ENCODE data around the gene TIMM8B.
"Not testable (repeated sequence)": the region's sequence is repeated elsewhere in the genome, so short reads cannot be mapped to it uniquely, and the experiment has no call there.

The TIMM8B gene

GRCh38 chr11:112086422-112087191 lies at the start of gene TIMM8B, which contains the start of gene SDHD:
TSS of gene TIMM8B (minus strand) at chr11:112086756. CDS start at chr11:112086723, 33 bp downstream.
TSS of gene SDHD (plus strand) at chr11:112086873. CDS start at chr11:112086908, 35 bp downstream.
- DNase-seq = peak; percentile 80

GRCh38 chr11:112134473-112134872 lies 47.9 kb upstream of the TIMM8B start:
- DNase-seq = no peak

GRCh38 chr11:112132737-112133136 lies 46.2 kb upstream of the TIMM8B start:
- DNase-seq = no peak

GRCh38 chr11:112129656-112130055 lies 43.1 kb upstream of the TIMM8B start:
- DNase-seq = no peak

- peak; percentile 18 for DNase-seq
Observed at GRCh38 chr11:112128483-112129121, 42.0 kb upstream of the TIMM8B start.

GRCh38 chr11:112127056-112127455 lies 40.5 kb upstream of the TIMM8B start:
- DNase-seq = no peak

GRCh38 chr11:112123129-112123528 lies 36.6 kb upstream of the TIMM8B start:
- no peak for DNase-seq

GRCh38 chr11:112121981-112122615 lies 35.5 kb upstream of the TIMM8B start:
- no peak for DNase-seq

GRCh38 chr11:112118176-112118575 lies 31.6 kb upstream of the TIMM8B start:
- DNase-seq = no peak

GRCh38 chr11:112115386-112115785 lies 28.8 kb upstream of the TIMM8B start:
- no peak for DNase-seq

- no peak for DNase-seq
Observed at GRCh38 chr11:112114460-112114859, 27.9 kb upstream of the TIMM8B start.

GRCh38 chr11:112113539-112114457 lies 27.2 kb upstream of the TIMM8B start:
- no peak for DNase-seq

GRCh38 chr11:112106070-112106469 lies 19.5 kb upstream of the TIMM8B start:
- no peak for DNase-seq

GRCh38 chr11:112103446-112103845 lies 16.9 kb upstream of the TIMM8B start:
- DNase-seq = no peak

- no peak for DNase-seq
Observed at GRCh38 chr11:112100462-112100861, 13.9 kb upstream of the TIMM8B start.

GRCh38 chr11:112097734-112098528 lies 11.4 kb upstream of the TIMM8B start:
- DNase-seq = no peak

GRCh38 chr11:112096194-112096593 lies 9.6 kb upstream of the TIMM8B start:
- DNase-seq = no peak

- not testable (repeated sequence) for DNase-seq
Observed at GRCh38 chr11:112095302-112095701, 8.7 kb upstream of the TIMM8B start.

GRCh38 chr11:112087212-112087611 lies 656 bp upstream of the TIMM8B start:
- no peak for DNase-seq

- no peak for DNase-seq
Observed at GRCh38 chr11:112085822-112086421, 634 bp downstream of the TIMM8B start.

- DNase-seq = no peak
Observed at GRCh38 chr11:112082729-112083128, 3.8 kb downstream of the TIMM8B start.
